H9 (cell line): Measurements from ENCODE around the gene CHN1. TPM values are rescaled to one million over a fixed set of nuclear protein-coding genes. Genes with fewer than 3 reads are reported as not detected.

Source experiments
- DNase-seq: peaks from one replicate; pipeline ENCODE4 v3.0.0-alpha.2; 2017
- H2AFZ ChIP-seq: one replicate; pipeline ENCODE4 v1.6.1; 2013; ENCODE audit warnings: mild to moderate bottlenecking, low read length, control low read depth, moderate library complexity
- H2AK5ac ChIP-seq: 2 replicates; pipeline ENCODE4 v1.6.1; 2013; ENCODE audit warnings: low read length, control low read depth, mixed read lengths; ENCODE audit not compliant: insufficient read length
- H2BK120ac ChIP-seq: one replicate; pipeline ENCODE4 v1.6.1; 2013; ENCODE audit warnings: low read depth, mild to moderate bottlenecking, low read length, control low read depth, inconsistent platforms; ENCODE audit not compliant: poor library complexity, severe bottlenecking
- H2BK12ac ChIP-seq: 2 replicates; pipeline ENCODE4 v1.6.1; 2013; ENCODE audit warnings: low read length, control low read depth, mixed read lengths, low read depth; ENCODE audit not compliant: insufficient read length
- H2BK15ac ChIP-seq: 2 replicates; pipeline ENCODE4 v1.6.1; 2013; ENCODE audit warnings: low read depth, low read length, control low read depth
- H2BK20ac ChIP-seq: one replicate; pipeline ENCODE4 v1.6.1; 2013; ENCODE audit warnings: low read depth, mild to moderate bottlenecking, low read length, control low read depth, inconsistent platforms; ENCODE audit not compliant: poor library complexity, severe bottlenecking
- H2BK5ac ChIP-seq: 2 replicates; pipeline ENCODE4 v1.6.1; 2013; ENCODE audit warnings: low read length, control low read depth, mixed read lengths; ENCODE audit not compliant: insufficient read length
- H3K14ac ChIP-seq: 2 replicates; pipeline ENCODE4 v1.6.1; 2013; ENCODE audit warnings: low read length, control low read depth; ENCODE audit not compliant: insufficient read depth
- H3K18ac ChIP-seq: 2 replicates; pipeline ENCODE4 v1.6.1; 2013; ENCODE audit warnings: low read depth, mild to moderate bottlenecking, mixed read lengths, low read length, control low read depth; ENCODE audit not compliant: insufficient read length
- H3K23ac ChIP-seq: 2 replicates; pipeline ENCODE4 v1.6.1; 2013; ENCODE audit warnings: low read length, control low read depth, mixed read lengths, low read depth; ENCODE audit not compliant: insufficient read length
- H3K23me2 ChIP-seq: 2 replicates; pipeline ENCODE4 v1.6.1; 2013; ENCODE audit warnings: low read depth, mild to moderate bottlenecking, mixed read lengths, low read length, control low read depth; ENCODE audit not compliant: insufficient read length, poor library complexity, severe bottlenecking
- H3K27ac ChIP-seq: 2 replicates; pipeline ENCODE4 v1.5.1; 2013; ENCODE audit warnings: low read length, control low read depth, mixed read lengths, low read depth; ENCODE audit not compliant: insufficient read length
- H3K27me3 ChIP-seq: 2 replicates; pipeline ENCODE4 v1.6.1; 2013; ENCODE audit warnings: low read length, control low read depth, inconsistent platforms; ENCODE audit not compliant: insufficient read depth
- H3K4ac ChIP-seq: 2 replicates; pipeline ENCODE4 v1.6.1; 2013; ENCODE audit warnings: low read depth, mild to moderate bottlenecking, control low read depth, inconsistent platforms, low read length, moderate library complexity
- H3K4me1 ChIP-seq: 2 replicates; pipeline ENCODE4 v1.6.1; 2013; ENCODE audit warnings: low read length, control low read depth, inconsistent platforms; ENCODE audit not compliant: insufficient read depth
- H3K4me2 ChIP-seq: 2 replicates; pipeline ENCODE4 v1.6.1; 2013; ENCODE audit warnings: low read length, control low read depth, mixed read lengths; ENCODE audit not compliant: insufficient read length, insufficient read depth
- H3K56ac ChIP-seq: 2 replicates; pipeline ENCODE4 v1.6.1; 2013; ENCODE audit warnings: low read depth, mild to moderate bottlenecking, mixed read lengths, low read length, control low read depth; ENCODE audit not compliant: insufficient read length
- H3K79me1 ChIP-seq: 2 replicates; pipeline ENCODE4 v1.6.1; 2013; ENCODE audit warnings: low read depth, mild to moderate bottlenecking, moderate library complexity, low read length, control low read depth, inconsistent platforms; ENCODE audit not compliant: insufficient read depth, poor library complexity, severe bottlenecking
- H3K79me2 ChIP-seq: 2 replicates; pipeline ENCODE4 v1.6.1; 2013; ENCODE audit warnings: low read length, control low read depth, inconsistent platforms; ENCODE audit not compliant: insufficient read depth
- H3K9ac ChIP-seq: 2 replicates; pipeline ENCODE4 v1.6.1; 2013; ENCODE audit warnings: low read length, control low read depth, mixed read lengths; ENCODE audit not compliant: insufficient read length; ENCODE audit errors: extremely low read depth
- H3K9me3 ChIP-seq: one replicate; pipeline ENCODE4 v1.6.1; 2013; ENCODE audit warnings: low read depth, low read length, inconsistent platforms; ENCODE audit not compliant: control insufficient read depth
- H3T11ph ChIP-seq: one replicate; pipeline ENCODE4 v1.6.1; 2013; ENCODE audit warnings: mild to moderate bottlenecking, low read length, control low read depth, inconsistent platforms
- H4K20me1 ChIP-seq: one replicate; pipeline ENCODE4 v1.6.1; 2013; ENCODE audit not compliant: control insufficient read depth, insufficient read length, insufficient read depth
- H4K5ac ChIP-seq: 2 replicates; pipeline ENCODE4 v1.6.1; 2013; ENCODE audit warnings: low read depth, mild to moderate bottlenecking, mixed read lengths, low read length, control low read depth; ENCODE audit not compliant: insufficient read length
- H4K8ac ChIP-seq: replicated peaks from 2 replicates; pipeline ENCODE4 v1.6.1; 2013; ENCODE audit warnings: low read length, control low read depth, mixed read lengths, low read depth; ENCODE audit not compliant: insufficient read length
- H4K91ac ChIP-seq: 2 replicates; pipeline ENCODE4 v1.6.1; 2013; ENCODE audit warnings: low read depth, mild to moderate bottlenecking, moderate library complexity, mixed read lengths, low read length, control low read depth; ENCODE audit not compliant: insufficient read length
- H3K27ac Mint-ChIP-seq, 3 experiments: 2 replicates in 2 of 3; 3 replicates in 1 of 3; pipeline ENCODE4 v1.8.0; 2020 to 2021; ENCODE audit warnings: mixed read lengths in 3 of 3, mild to moderate bottlenecking in 1 of 3, moderate library complexity in 1 of 3
- H3K27me3 Mint-ChIP-seq: 2 replicates; pipeline ENCODE4 v1.8.0; 2021; ENCODE audit warnings: low read depth, mild to moderate bottlenecking, moderate library complexity, mixed read lengths
- H3K36me3 Mint-ChIP-seq, 3 experiments: 2 replicates in 2 of 3; 3 replicates in 1 of 3; pipeline ENCODE4 v1.8.0; 2020 to 2021; ENCODE audit warnings: low read depth in 3 of 3, mixed read lengths in 3 of 3; ENCODE audit not compliant: insufficient read depth in 1 of 3
- H3K4me1 Mint-ChIP-seq, 2 experiments: 2 replicates each; pipeline ENCODE4 v1.8.0; 2020; ENCODE audit warnings: mixed read lengths in 2 of 2
- H3K4me3 Mint-ChIP-seq, 2 experiments: 2 replicates in 1 of 2; 3 replicates in 1 of 2; pipeline ENCODE4 v1.8.0; 2020 to 2021; ENCODE audit warnings: mild to moderate bottlenecking in 2 of 2, mixed read lengths in 2 of 2, moderate library complexity in 1 of 2
- H3K9me3 Mint-ChIP-seq, 2 experiments: 2 replicates in 1 of 2; 3 replicates in 1 of 2; pipeline ENCODE4 v1.8.0; 2020; ENCODE audit warnings: mild to moderate bottlenecking in 2 of 2, mixed read lengths in 2 of 2, moderate library complexity in 1 of 2
- WGBS: extraction: QIAGEN DNeasy Blood & Tissue Kit; methylation state at CpG from one replicate; pipeline ENCODE4 v1.1.7; 2013; ENCODE audit warnings: missing lambda C conversion rate, low lambda C conversion rate, mixed read lengths; ENCODE audit not compliant: insufficient read length; ENCODE audit errors: extremely low coverage; 5-methylcytosine and 5-hydroxymethylcytosine counted together
- total RNA-seq: library from RNA; stranded (reverse); gene quantifications from 2 replicates; pipeline ENCODE4 v1.2.1, GENCODE V29; 2021
- TF ChIP-seq, protein P1 (sequence below): fragments of 200-600 bp; sonication (generic); conservative IDR thresholded peaks from 3 replicates; pipeline ENCODE4 v1.8.0; 2021; ENCODE audit warnings: antibody characterized with exemption, mild to moderate bottlenecking

CHN1 gene
- total RNA-seq, 1 experiment from 2014 or later: 33.9 TPM

DNA sequence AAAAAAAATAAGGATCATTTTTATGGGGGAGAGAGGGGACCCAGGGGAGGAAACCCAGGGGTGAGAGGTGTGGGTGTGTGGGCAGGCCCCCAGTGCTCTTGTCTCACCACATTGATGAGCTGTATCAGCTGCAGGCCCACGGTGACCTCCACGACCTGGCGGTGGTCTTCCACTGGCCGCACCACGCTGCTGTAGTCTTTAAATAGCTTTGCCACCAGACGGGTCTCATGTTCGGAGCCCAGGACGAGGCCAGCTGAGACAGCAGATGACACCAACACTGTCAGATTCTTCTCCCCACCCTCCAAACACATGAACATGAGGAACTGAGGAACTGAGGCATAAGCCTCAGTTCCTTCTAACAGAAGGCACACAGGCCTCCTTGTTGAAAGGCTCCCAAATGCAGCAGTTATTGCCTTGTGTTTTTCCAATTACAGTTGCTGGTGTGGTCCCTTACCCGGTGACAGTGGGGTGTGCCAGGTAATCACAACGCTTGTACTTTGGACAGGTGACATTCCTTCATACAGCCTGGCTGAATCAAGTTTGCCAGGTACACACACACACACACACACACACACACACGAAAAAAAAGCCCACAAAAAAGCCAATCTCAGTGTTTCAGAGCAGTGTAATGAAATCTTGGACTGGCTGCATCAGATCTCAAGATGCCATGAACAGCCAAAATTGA is 245.7 kb downstream of the CHN1 start:
- WGBS: no CpG with 5 or more reads among the region's 11 CpGs

More for the DNA sequence above, 245.7 kb downstream of the CHN1 start:
- Histone ChIP-seq H2BK20ac (no peak overlapping the region), H3K14ac (no peak overlapping the region), H4K5ac (no peak overlapping the region), H2BK12ac (no peak overlapping the region), H3K27ac (no peak overlapping the region), H3K9ac (no peak overlapping the region), H2BK5ac (no peak overlapping the region), H2BK15ac (no peak overlapping the region), H3K23me2 (no peaks in the 10 kb centered on the region), H3K4me2 (no peak overlapping the region), H4K8ac (no peak overlapping the region), H3K4me1 (0 out of 2 replicates have a peak, but pooled peaks cover 4% of the 10 kb centered on the region), H3K4ac (no peak overlapping the region), H2AFZ (no peak overlapping the region), H3T11ph (no peak overlapping the region), H4K91ac (no peak overlapping the region), H3K79me1 (no peaks in the 10 kb centered on the region), H2AK5ac (no peak overlapping the region), H2BK120ac (no peak overlapping the region), H3K27me3 (no peaks in the 10 kb centered on the region), H3K79me2 (no peaks in the 10 kb centered on the region), H4K20me1 (no peaks in the 10 kb centered on the region), H3K23ac (no peak overlapping the region), H3K56ac (no peak overlapping the region), H3K9me3 (no peaks in the 10 kb centered on the region), H3K18ac (no peak overlapping the region)
- H3K27ac Mint-ChIP-seq: no peak overlapping the region
- no peak for DNase-seq
- H3K4me1 Mint-ChIP-seq: peaks cover 19 to 23% of the 10 kb centered on the region in 2 experiments
- H3K36me3 Mint-ChIP-seq: no peaks in the 10 kb centered on the region; a peak in 1 of 7 replicates
- TF ChIP-seq, protein P1, sequence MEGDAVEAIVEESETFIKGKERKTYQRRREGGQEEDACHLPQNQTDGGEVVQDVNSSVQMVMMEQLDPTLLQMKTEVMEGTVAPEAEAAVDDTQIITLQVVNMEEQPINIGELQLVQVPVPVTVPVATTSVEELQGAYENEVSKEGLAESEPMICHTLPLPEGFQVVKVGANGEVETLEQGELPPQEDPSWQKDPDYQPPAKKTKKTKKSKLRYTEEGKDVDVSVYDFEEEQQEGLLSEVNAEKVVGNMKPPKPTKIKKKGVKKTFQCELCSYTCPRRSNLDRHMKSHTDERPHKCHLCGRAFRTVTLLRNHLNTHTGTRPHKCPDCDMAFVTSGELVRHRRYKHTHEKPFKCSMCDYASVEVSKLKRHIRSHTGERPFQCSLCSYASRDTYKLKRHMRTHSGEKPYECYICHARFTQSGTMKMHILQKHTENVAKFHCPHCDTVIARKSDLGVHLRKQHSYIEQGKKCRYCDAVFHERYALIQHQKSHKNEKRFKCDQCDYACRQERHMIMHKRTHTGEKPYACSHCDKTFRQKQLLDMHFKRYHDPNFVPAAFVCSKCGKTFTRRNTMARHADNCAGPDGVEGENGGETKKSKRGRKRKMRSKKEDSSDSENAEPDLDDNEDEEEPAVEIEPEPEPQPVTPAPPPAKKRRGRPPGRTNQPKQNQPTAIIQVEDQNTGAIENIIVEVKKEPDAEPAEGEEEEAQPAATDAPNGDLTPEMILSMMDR: no peak
- no peaks in the 10 kb centered on the region; the same call in 1 of the 2 replicates for H3K27me3 Mint-ChIP-seq
- H3K9me3 Mint-ChIP-seq: no peaks in the 10 kb centered on the region
- H3K4me3 Mint-ChIP-seq: no peak overlapping the region
